ENCODE data around the gene ABI1. TPM values are rescaled to one million over a fixed set of nuclear protein-coding genes. Genes with fewer than 3 reads are reported as not detected.
A peak's percentile ranks its signal among the peaks of the same experiment; 100 is the strongest.
"Not testable (repeated sequence)": the region's sequence is repeated elsewhere in the genome, so short reads cannot be mapped to it uniquely, and the experiment has no call there.

Gene ABI1
- total RNA-seq, 1 donor from 2014 or later = 29.2 TPM

GRCh38 chr10:26857991-26858706 lies 2.6 kb downstream of the ABI1 start:
- DNase-seq = no peak
- TF ChIP-seq, protein P1, sequence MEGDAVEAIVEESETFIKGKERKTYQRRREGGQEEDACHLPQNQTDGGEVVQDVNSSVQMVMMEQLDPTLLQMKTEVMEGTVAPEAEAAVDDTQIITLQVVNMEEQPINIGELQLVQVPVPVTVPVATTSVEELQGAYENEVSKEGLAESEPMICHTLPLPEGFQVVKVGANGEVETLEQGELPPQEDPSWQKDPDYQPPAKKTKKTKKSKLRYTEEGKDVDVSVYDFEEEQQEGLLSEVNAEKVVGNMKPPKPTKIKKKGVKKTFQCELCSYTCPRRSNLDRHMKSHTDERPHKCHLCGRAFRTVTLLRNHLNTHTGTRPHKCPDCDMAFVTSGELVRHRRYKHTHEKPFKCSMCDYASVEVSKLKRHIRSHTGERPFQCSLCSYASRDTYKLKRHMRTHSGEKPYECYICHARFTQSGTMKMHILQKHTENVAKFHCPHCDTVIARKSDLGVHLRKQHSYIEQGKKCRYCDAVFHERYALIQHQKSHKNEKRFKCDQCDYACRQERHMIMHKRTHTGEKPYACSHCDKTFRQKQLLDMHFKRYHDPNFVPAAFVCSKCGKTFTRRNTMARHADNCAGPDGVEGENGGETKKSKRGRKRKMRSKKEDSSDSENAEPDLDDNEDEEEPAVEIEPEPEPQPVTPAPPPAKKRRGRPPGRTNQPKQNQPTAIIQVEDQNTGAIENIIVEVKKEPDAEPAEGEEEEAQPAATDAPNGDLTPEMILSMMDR (IDR thresholded peaks at IDR 0.05; ENCODE audit: borderline replicate concordance) = no peak
- Histone ChIP-seq H3K27ac (replicated peaks) (peak overlapping the region; percentile 97), H3K4me3 (peak overlapping the region; percentile 98), H3K4me1 (peaks cover 75% of the 10 kb centered on the region), H3K27me3 (ENCODE audit: low read depth) (peaks cover 4% of the 10 kb centered on the region), H3K36me3 (no peaks in the 10 kb centered on the region), H3K9me3 (replicated peaks) (no peaks in the 10 kb centered on the region)
- intact Hi-C loops (cut with micrococcal nuclease) = no loop called here

DNA sequence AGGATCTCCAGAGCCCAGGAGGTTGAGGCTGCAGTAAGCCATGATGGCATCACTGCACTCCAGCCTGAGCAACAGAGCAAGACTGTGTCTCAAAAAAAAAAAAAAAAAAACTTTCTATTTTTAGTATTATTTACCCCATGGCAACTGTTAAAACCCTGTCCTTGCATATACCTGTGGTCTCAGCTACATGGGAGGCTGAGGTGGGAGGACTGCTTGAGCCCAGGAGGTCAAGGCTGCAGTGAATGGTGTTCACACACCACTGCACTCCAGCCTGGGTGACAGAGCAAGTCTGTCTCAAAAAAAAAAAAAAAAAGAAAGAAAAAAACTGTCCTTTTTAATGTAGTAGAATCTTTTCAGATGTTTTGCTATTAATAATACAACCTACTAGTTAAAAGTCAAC lies 3.2 kb downstream of the ABI1 start:
- intact Hi-C loops (cut with micrococcal nuclease); H3K9me3 ChIP-seq (replicated peaks); DNase-seq; H3K36me3 ChIP-seq; H3K27me3 ChIP-seq (ENCODE audit: low read depth): not testable (repeated sequence)
- Histone ChIP-seq H3K27ac (replicated peaks) (peak overlapping the region; percentile 97), H3K4me3 (peak overlapping the region; percentile 98), H3K4me1 (peaks cover 75% of the 10 kb centered on the region)

- Histone ChIP-seq H3K27ac (replicated peaks) (no peak overlapping the region), H3K27me3 (ENCODE audit: low read depth) (no peaks in the 10 kb centered on the region), H3K36me3 (no peaks in the 10 kb centered on the region), H3K4me1 (peaks cover 76% of the 10 kb centered on the region), H3K9me3 (replicated peaks) (no peaks in the 10 kb centered on the region), H3K4me3 (no peak overlapping the region)
- intact Hi-C loops (cut with micrococcal nuclease) = no loop called here
- TF ChIP-seq, protein P1 (IDR thresholded peaks at IDR 0.05; ENCODE audit: borderline replicate concordance) = no peak
- no peak for DNase-seq
These were observed 5.6 kb downstream of the ABI1 start for GRCh38 chr10:26855186-26855585.

GRCh38 chr10:26854524-26854923 lies 6.2 kb downstream of the ABI1 start:
- DNase-seq = no peak
- intact Hi-C loops (cut with micrococcal nuclease) = no loop called here
- peaks cover 73% of the 10 kb centered on the region for H3K4me1 ChIP-seq

GRCh38 chr10:26844396-26844975 lies 16.3 kb downstream of the ABI1 start:
- Histone ChIP-seq H3K27me3 (ENCODE audit: low read depth) (no peaks in the 10 kb centered on the region), H3K27ac (replicated peaks) (no peak overlapping the region), H3K4me1 (peaks cover 51% of the 10 kb centered on the region), H3K9me3 (replicated peaks) (no peaks in the 10 kb centered on the region), H3K36me3 (no peaks in the 10 kb centered on the region), H3K4me3 (no peak overlapping the region)
- no peak for DNase-seq
- TF ChIP-seq, protein P1 (IDR thresholded peaks at IDR 0.05; ENCODE audit: borderline replicate concordance) = no peak
- intact Hi-C loops (cut with micrococcal nuclease) = no loop called here

More at GRCh38 chr10:26854524-26854923, 6.2 kb downstream of the ABI1 start:
- no peak overlapping the region for H3K27ac ChIP-seq (replicated peaks)
- H3K27me3 ChIP-seq (ENCODE audit: low read depth) = no peaks in the 10 kb centered on the region
- TF ChIP-seq, protein P1 (IDR thresholded peaks at IDR 0.05; ENCODE audit: borderline replicate concordance) = no peak
- no peaks in the 10 kb centered on the region for H3K9me3 ChIP-seq (replicated peaks)
- no peak overlapping the region for H3K4me3 ChIP-seq
- no peaks in the 10 kb centered on the region for H3K36me3 ChIP-seq

DNA sequence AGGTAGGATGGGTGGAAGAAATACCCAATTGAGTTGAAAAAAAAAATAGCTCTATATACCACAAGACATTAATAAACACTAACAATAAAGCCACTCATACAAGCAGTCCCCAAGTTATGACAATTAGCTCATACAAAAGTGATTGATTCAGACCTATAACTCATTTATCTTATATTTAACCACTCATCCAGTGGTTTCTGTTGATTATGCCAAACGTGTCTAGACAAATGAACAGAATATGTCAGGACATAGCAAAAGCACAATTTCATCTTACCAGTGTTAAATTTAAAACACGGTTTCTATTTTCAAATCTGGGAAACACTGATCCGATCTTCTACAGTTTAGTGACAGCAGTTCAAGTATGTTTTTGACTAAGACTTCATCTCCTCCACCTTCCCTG lies 17.0 kb downstream of the ABI1 start:
- Histone ChIP-seq H3K27me3 (ENCODE audit: low read depth) (no peaks in the 10 kb centered on the region), H3K36me3 (no peaks in the 10 kb centered on the region), H3K9me3 (replicated peaks) (no peaks in the 10 kb centered on the region), H3K4me3 (no peak overlapping the region), H3K27ac (replicated peaks) (no peak overlapping the region), H3K4me1 (peaks cover 46% of the 10 kb centered on the region)
- intact Hi-C loops (cut with micrococcal nuclease) = no loop called here
- no peak for DNase-seq
- TF ChIP-seq, protein P1 (IDR thresholded peaks at IDR 0.05; ENCODE audit: borderline replicate concordance) = no peak

Data from left ventricle myocardium inferior (tissue), 1 donor.